GM21737 (cell line): ENCODE data around the gene ZNF99.
"Not testable (repeated sequence)": the region's sequence is repeated elsewhere in the genome, so short reads cannot be mapped to it uniquely, and the experiment has no call there.

Experiments
- ATAC-seq: cut with Tn5 transposase; IDR thresholded peaks from one replicate; pipeline ENCODE4 v1.9.1; 2021; ENCODE audit warnings: mild to moderate bottlenecking, moderate library complexity; ENCODE audit not compliant: unreplicated experiment

The ZNF99 gene

DNA sequence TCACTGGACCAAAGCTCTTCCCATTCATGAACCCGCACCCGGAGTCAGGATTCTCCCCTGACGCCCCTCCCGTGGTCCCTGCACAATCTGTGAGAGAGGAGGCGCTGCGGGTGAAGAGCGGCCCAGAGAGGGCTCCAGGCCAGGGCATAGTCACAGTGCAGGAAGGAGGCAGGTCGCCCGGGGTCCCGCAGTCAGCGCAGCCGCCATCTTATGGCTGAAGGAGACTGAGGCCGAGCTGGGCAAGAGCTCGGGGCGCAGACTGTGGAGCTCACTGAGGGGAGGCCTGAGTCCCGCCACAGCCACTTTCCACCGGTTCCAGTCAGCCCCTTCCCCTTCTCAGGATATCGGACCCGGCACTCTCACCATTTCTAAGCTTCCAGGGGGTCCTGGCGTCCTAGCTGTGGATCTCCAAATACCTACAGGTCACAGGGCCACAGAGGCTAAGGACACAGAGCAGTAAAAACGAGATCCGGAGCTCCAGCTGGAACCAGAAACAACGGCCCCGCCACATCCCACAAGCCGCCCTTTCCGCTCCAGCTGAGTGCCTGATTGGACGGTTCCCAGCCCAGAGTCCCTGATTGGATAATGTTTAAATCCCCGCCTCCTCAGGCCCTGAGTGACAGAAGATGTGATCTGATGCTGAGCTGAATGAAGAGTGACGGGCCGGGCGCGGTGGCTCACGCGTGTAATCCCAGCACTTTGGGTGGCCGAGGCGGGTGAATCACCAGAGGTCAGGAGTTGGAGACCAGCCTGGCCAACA lies at the start of gene ZNF99:
TSS of gene ZNF99 (minus strand) at position 501 of the 760 bp plus-strand sequence. CDS start at position 366, 135 bp downstream.
- ATAC-seq, result no peak

GRCh38 chr19:22832031-22832762 lies 48.2 kb upstream of the ZNF99 start, which contains the start of gene ZNF723:
TSS of gene ZNF723 (plus strand) at chr19:22832291. CDS start at chr19:22832380, 89 bp downstream.
- ATAC-seq, result no peak

DNA sequence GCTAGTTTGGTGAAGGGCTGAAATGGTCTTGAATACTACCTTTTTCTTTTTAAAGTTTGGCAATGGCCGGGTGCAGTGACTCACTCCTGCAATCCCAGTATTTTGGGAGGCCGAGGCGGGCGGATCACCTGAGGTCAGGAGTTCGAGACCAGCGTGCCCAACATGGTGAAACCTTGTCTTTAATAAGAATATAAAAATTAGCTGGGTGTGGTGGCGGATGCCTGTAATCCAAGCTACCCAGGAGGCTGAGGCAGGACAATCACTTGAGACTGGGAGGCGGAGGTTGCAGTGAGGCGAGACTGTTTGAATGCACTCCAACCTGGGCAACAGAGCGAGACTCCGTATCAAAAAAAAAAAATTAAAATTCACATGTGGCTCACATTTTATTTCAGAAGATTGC lies 47.3 kb upstream of the ZNF99 start:
- no peak for ATAC-seq

- no peak for ATAC-seq
Observed at GRCh38 chr19:22814124-22814523, 30.2 kb upstream of the ZNF99 start.

GRCh38 chr19:22807061-22807835 lies 23.3 kb upstream of the ZNF99 start:
- ATAC-seq, result no peak

- ATAC-seq, result no peak
Observed at GRCh38 chr19:22806418-22806817, 22.5 kb upstream of the ZNF99 start.

GRCh38 chr19:22797040-22797439 lies 13.1 kb upstream of the ZNF99 start:
- no peak for ATAC-seq

DNA sequence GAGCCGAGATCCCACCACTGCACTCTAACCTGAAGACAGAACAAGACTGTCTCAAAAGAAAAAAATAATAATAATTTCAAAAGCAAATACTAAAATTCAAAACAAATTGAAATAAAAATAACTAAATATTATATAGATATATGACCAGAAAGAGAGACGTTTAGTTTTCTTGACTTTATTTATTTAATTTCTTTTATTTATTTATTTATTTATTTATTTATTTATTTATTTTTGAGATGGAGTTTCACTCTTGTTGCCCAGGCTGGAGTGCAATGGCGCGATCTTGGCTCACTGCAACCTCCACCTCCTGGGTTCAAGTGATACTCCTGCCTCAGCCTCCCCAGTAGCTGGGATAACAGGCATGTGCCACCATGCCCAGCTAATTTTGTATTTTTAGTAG lies 8.9 kb upstream of the ZNF99 start:
- ATAC-seq, result not testable (repeated sequence)

GRCh38 chr19:22735911-22736645 lies 47.9 kb downstream of the ZNF99 start:
- ATAC-seq, result no peak

- ATAC-seq, result no peak
Observed at GRCh38 chr19:22733691-22734090, 50.3 kb downstream of the ZNF99 start.

GRCh38 chr19:22728214-22728613 lies 55.7 kb downstream of the ZNF99 start:
- not testable (repeated sequence) for ATAC-seq

DNA sequence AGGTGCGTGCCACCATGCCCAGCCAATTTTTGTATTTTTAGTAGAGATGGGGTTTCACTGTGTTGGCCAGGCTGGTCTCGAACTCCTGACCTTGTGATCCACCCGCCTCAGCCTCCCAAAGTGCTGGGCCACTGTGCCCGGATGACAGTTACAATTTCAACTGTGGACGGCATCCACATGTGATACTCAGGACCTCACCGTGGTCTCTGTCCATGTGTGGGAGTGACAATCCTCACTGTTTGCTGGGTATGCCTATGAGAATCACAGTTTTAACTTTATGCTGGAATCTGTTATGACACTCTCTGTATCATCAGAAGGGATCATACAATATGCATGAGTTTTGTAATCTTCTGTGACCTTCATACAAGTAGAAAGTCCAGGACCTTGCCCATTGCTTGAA lies 62.4 kb downstream of the ZNF99 start:
- ATAC-seq, result not testable (repeated sequence)

- ATAC-seq, result no peak
Observed at GRCh38 chr19:22708983-22709382, 75.0 kb downstream of the ZNF99 start.

GRCh38 chr19:22703096-22703495 lies 80.9 kb downstream of the ZNF99 start:
- ATAC-seq, result not testable (repeated sequence)

DNA sequence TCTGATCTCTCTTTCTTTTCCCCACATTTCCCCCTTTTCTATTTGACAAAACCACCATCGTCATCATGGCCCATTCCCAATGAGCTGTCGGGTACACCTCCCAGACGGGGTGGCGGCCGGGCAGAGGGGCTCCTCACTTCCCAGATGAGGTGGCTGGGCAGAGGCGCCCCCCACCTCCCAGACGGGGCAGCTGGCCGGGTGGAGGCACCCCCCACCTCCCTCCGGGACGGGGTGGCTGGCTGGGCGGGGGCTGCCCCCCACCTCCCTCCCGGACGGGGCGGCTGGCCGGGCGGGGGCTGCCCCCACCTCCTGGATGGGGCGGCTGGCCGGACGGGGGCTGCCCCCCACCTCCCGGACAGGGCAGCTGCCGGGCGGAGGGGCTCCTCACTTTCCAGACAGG lies 81.3 kb downstream of the ZNF99 start:
- not testable (repeated sequence) for ATAC-seq
